ENCODE measurements around the gene PPTC7.
"Not testable (repeated sequence)": the region's sequence is repeated elsewhere in the genome, so short reads cannot be mapped to it uniquely, and the experiment has no call there.

DNA sequence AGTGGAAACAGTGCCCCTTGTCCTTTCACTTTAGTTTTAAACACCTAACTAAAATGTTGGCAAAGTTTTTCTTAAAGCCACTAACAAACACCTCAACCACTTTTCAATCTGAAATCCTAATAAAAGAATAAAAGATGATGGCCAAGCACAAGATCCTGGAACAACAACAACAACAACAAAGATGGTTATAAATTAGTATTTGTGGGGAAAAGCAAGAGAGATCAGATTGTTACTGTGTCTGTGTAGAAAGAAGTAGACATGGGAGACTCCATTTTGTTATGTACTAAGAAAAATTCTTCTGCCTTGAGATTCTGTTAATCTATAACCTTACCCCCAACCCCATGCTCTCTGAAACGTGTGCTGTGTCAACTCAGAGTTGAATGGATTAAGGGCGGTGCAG is 13.3 kb downstream of the PPTC7 start:
- TF ChIP-seq, protein P1, sequence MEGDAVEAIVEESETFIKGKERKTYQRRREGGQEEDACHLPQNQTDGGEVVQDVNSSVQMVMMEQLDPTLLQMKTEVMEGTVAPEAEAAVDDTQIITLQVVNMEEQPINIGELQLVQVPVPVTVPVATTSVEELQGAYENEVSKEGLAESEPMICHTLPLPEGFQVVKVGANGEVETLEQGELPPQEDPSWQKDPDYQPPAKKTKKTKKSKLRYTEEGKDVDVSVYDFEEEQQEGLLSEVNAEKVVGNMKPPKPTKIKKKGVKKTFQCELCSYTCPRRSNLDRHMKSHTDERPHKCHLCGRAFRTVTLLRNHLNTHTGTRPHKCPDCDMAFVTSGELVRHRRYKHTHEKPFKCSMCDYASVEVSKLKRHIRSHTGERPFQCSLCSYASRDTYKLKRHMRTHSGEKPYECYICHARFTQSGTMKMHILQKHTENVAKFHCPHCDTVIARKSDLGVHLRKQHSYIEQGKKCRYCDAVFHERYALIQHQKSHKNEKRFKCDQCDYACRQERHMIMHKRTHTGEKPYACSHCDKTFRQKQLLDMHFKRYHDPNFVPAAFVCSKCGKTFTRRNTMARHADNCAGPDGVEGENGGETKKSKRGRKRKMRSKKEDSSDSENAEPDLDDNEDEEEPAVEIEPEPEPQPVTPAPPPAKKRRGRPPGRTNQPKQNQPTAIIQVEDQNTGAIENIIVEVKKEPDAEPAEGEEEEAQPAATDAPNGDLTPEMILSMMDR (IDR thresholded peaks at IDR 0.05; ENCODE audit: low read length), result not testable (repeated sequence)
- not testable (repeated sequence) for TF ChIP-seq EZH2 (IDR thresholded peaks at IDR 0.05; ENCODE audit: borderline replicate concordance, low read length)
